K562 treated with DMSO at 1 percent for 4 hours (cell line): ENCODE data around the gene TMEM26. TPM values are rescaled to one million over a fixed set of nuclear protein-coding genes. Genes with fewer than 3 reads are reported as not detected.

Experiments used
- total RNA-seq: library from RNA; unstranded; fragments of 300-600 nt; gene quantifications from 2 replicates; pipeline ENCODE4 v1.2.3, GENCODE V29; 2022; ENCODE audit not compliant: insufficient read depth

TMEM26 gene
- not detected in 2 replicates for total RNA-seq

GRCh38 chr10:61452655-61453641 is at the start of gene TMEM26:
Gene TMEM26 (minus strand): TSS chr10:61453381. CDS start chr10:61453081, 300 bp downstream.

Other genes with a start within 250 kb of the TMEM26 start
- gene CABCOCO1, start 209.5 kb upstream of the TMEM26 start, total RNA-seq = not detected in 2 replicates